Stimulated activated CD4-positive, alpha-beta T cell treated with anti-CD3 and anti-CD28 coated beads, Interleukin-12 subunit alpha, Interleukin-12 subunit beta, amount 100 ng/mL, for 24 hours (primary cell): Measurements from ENCODE around the gene SP140.
"Not testable (repeated sequence)": the region's sequence is repeated elsewhere in the genome, so short reads cannot be mapped to it uniquely, and the experiment has no call there.

Source experiments
- DNase-seq, 2 experiments: peaks; one replicate each; pipeline ENCODE4 v3.0.0-alpha.2; 2020; ENCODE audit warnings: low read depth in 2 of 2

The SP140 gene

DNA sequence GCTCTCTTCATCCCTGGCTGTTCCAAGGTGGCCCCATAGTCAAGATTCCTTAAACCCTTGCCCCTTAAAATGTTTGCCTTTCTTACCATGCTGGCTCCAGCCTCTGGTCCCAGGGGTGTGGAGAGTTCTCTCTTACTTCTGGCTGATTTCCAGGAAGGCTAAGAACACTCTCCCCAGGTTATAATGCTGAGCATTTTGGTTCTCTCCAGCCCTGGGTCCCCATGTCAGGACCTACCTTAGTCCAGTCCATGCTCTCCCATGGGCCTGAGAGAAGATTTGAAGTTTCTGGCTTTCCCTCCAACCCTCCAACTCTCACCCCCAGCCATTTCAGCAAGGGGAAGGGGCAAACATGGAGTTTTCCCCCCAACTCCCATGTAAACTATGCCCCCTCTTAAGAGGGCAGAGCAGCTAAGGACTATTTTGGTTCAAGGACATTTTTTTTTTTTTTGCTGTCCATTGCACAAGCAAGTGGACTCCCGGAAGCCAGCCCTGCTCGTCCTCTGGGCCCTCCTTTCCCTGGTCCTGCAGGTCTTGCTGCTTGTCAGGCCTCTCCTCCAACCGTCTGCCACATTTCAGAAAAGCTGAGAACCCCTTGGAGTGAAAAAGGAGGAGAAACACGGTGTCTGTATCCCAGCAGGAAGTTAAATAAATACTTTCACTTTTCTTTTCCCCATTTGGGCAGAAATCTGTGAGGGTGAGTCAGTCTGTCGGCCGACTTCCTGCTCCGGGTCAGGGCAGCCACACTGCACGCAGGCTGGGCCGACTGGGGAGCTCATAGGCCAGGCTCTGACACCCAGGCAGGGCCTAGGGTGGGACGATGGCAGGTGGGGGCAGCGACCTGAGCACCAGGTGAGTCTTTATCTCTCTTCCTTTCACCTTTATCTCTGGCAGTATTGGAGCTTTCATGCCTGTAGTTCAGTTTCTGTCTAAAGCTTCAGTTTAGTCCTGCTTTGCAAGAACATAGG, 101.2 kb downstream of the SP140 start, which contains the start of gene SP140L:
Gene SP140L (plus strand): TSS at position 741 of the 965 bp plus-strand sequence. CDS start 77 bp downstream, at position 818.
- peak; percentile 60 to 62 for DNase-seq

DNA sequence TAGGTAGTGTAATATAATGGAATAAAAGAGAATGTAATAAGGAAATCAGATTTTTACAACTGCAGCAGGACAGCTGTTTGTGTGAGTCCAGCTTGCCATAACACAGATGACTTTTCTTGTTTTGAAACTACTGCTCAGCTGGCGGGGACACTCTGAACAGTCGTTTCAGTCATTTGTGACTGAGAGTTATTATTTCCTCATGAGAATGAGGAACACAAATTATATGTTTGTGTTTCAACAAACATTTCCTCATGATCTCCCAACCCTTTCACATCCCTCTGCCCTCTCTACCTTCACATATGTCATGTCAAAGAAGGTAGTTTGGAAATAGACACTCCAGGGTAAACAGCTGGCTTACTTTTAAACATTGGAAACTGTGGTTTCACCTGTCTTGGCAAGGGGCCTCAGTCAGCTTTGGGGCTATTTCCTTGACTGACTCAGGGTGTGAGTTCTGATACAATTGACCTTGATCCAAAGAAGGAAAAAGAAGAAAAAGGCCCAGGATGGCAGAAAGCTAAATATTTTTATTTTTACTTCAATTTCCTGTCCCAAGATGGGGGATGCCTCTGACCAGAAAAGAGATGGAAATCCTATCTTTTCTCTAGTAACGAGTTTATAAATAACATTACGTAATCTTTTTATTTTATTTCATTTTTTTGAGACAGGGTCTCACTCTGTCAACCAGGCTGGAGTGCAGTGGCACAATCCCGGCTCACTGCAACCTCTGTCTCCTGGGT, 102.0 kb downstream of the SP140 start:
- no peak for DNase-seq

DNA sequence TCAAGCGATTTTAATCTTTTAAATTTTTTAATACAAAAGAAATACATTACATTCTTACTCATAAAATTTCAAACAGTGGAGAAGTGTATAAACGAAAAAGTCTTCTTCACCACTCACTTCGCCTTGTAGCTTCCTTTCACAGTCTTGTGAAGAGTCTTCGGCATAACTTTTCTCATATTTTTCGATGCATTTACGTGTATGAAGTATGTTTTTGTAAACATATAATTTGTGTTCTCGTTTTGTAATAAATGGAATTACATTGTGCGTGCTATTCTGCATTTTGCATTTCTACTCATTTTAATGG, 102.6 kb downstream of the SP140 start:
- DNase-seq: no peak

DNA sequence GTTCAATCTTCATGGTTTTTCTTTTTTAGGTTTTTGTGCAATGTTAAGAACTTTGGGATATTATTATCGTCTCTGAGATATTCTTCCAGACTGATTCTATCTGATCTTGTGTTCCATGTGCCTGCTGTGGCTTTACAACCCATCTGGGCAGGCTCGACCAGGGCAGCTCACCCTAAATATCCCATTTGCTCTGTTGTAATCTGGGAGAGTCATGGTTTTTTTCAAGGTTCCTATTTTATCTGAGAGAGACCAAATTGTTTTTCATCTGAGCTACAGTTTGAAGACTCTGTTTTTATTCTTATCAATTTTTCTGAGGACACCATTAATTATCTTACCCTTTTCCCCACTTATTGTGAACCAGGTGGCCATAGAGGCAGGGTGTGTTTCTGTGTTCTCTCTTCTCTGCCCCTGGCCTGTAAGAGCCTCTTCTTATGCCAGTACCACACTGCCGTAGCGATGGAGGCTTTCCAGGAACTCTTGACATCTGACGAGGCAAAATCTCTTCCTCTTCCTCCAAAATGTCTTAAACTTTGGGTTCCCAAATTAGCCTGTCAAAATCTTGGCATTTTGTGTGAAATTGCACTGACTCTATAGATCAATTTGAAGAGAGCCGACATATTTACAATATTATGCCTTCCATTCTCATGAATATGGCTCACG, 104.5 kb downstream of the SP140 start:
- DNase-seq: no peak

DNA sequence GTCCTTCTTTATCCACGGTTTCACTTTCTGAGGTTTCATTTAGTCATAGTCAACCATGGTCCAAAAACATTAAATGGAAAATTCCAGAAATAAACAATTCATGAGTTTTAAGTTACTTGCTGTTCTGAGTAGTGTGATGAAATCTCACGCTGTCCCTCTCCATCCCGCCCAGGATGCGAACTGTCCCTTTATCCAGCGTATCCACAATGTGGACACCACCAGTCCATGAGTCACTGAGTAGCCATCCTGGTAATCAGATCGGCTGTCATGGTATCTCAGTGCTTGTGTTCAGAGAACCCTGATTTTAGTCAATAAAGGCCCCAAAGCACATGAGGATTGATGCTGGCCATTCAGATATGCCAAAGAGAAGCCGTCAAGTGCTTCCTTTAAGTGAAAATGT, 105.2 kb downstream of the SP140 start:
- DNase-seq: no peak

DNA sequence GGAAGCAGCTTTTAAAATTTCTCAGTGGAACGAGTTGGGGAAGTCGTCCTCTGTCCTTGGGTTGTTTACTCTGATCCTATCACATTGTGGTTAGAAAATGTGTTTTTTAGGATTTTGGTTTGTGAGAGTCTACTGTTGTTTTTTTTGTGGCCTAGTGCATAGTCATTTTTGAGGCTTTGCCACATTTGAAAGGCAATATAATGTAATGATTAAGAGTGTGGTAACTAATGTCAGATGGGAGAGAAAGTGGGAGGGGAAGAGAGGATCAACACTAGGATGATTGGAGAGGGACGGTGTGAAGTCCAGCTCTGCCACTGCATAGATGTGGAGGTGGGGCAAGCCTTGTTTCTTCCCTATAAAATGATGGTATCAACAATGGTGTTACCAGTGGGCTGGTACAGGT, 109.9 kb downstream of the SP140 start:
- DNase-seq: no peak

DNA sequence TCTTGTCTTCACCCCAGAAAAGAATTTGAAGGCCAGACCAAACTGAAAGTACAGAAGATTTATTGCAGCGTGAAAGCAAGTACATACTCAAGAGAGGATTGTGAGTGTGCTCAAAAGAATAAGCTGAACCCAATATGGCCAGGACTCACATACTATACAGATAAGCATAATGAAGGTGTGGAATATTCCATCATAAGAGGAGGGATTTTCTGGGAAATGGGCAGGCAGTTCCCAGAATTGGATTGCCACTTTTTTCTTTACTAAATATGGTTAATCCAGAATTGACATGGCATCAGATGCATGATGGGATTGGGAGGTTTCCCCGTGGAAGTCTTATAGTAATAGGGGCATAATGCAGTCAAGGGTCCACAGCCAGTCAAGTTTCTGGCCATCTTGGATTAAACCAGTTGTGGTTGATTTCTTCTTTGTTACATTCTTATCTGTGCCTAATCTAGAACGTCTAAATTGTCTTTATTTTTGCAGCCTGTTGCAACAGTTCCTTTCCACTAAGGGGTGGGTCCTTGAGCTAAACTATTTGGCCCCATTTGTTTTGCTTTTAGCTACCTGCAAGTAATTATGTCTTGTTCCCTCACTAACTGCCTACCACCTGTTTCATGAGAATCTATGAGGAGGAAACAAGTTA, 110.4 kb downstream of the SP140 start:
- DNase-seq: no peak

DNA sequence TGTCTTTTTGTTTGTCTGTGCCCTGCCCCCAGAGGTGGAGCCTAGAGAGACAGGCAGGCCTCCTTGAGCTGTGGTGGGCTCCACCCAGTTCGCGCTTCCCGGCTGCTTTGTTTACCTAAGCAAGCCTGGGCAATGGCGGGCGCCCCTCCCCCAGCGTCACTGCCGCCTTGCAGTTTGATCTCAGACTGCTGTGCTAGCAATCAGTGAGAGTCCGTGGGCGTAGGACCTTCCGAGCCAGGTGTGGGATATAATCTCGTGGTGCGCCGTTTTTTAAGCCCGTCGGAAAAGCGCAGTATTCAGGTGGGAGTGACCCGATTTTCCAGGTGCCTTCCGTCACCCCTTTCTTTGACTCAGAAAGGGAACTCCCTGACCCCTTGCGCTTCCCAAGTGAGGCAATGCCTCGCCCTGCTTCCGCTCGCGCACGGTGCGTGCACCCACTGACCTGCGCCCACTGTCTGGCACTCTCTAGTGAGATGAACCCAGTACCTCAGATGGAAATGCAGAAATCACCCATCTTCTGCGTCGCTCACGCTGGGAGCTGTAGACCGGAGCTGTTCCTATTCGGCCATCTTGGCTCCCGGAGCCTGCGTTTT, 116.5 kb downstream of the SP140 start:
- not testable (repeated sequence) for DNase-seq

DNA sequence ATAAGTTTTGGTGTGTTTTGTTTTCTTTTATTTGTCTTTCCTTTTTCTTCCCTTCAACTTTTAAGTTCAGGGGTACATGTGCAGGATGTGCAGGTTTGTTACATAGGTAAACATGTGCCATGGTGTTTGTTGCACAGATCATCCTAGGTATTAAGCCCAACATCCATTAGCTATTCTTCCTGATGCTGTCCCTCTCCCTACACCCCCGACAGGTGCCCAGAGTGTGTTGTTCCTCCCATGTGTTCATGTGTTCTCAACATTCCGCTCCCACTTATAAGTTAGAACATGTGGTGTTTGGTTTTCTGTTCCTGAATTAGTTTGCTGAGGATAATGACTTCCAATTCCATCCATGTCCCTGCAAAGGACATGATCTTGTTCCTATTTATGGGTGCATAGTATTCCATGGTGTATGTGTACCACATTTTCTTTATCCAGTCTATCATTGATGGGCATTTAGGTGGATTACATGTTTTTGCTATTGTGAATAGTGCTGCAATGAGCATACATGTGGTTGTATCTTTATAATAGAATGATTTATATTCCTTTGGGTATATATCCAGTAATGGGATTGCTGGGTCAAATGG, 117.6 kb downstream of the SP140 start:
- not testable (repeated sequence) for DNase-seq

DNA sequence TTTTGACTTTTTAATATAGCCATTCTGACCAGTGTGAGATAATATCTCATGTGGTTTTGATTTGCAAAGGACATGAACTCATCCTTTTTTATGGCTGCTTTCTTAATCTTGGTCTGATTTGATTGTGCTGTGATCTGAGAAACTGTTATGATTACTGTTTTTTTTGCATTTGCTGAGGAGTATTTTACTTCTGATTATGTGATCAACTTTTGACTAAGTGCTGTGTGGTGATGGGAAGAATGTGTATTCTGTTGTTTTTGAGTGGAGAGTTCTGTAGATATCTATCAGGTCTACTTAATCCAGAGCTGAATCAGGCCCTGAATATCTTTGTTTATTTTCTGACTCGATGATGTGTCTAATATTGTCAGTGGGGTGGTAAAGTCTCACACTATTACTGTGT, 118.2 kb downstream of the SP140 start:
- no peak for DNase-seq

DNA sequence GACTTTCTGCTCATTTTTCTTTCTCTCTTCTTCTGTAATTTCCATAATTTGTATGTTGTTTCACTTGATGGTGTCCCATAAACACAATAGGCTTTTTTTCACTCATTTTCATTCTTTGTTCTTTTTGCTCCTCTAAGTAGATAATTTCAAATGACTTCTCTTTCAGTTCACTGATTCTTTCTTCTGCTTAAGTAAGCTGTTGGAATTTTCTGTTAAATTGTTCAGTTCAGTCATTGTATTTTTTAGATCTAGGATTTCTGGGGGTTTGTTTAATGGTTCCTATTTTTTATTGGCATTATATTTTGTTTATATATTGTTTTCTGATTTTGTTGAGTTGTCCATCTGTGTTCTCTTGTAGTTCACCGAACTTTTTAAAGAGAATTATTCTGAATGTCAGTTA, 120.9 kb downstream of the SP140 start:
- no peak for DNase-seq

DNA sequence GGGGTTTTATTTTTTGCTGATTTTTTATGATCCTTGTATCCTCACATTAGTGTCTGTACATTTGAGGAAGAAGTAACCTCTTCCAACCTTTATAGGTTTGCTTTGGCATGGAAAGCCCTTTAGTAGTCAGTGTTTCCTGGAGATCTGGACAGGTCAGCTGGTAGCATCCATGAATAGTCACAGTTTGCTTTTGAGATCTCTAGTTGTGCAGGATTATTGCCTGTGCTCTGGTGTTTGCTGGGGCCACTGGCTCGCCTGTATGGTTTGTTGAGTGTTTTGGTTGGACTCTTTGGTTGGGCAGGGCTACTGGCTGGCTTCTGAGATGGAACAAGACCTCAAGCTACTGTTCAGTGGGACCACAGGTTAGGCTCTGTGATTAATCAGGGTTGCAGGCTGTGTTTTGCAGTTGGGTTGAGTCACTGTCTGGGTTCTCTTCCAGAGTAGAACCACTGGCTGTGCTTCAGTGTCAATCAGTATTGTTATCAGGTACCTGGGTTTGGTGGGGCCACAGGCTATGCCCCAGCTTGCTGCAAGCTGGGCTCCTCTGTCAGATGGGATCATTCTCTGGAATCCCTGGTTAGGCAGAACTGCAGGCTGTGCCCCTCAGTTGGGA, 121.5 kb downstream of the SP140 start:
- DNase-seq: no peak

DNA sequence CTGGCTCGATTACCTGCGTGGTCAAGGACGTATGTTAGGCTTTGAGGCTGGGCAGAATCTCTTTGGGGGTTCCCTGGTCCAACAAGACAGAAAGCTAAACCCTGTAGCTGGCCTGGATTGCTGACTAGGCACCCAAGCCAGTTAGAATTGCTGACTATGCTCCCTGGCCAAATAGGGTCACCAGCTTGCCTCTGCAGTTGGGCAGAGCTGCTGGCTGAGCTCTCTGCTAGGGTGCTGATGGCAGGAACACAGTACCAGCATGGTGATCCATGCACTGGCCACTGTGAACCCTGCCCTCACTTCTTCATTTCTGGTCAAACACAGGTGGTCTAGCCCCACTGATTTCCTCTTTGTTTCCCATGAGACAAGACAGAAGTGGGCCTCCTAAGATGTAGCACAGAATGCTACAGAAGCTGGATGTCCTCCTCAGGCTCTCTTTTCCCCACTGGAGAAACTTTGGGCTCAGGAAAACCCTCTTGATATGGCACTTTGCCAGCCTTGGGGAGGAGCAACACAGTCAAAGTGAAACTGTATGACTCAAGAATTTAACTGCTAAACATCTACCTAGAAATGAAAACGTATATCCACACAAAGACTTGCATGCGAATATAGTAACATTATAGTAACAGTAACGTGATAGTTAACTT, 122.2 kb downstream of the SP140 start:
- peak in 1 of 2 experiments; percentile 17 for DNase-seq

DNA sequence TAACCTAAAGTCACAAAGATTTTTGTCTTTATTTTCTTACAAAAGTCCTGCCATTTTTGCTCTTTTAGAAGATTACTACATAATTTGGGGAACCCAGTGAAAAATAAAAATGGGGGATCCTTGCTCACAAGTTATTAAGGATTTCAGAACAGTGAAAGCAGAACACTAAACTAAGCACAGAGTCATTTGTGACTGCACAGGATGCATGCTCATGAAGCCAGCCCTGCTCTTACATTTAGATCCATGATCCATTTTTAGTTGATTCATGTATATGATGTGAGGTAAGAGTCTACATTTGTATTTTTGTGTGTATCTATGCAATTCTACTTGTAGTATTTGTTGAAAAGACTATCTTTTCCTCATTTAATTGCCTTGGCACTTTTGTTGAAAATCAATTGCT, 123.3 kb downstream of the SP140 start:
- DNase-seq: no peak

DNA sequence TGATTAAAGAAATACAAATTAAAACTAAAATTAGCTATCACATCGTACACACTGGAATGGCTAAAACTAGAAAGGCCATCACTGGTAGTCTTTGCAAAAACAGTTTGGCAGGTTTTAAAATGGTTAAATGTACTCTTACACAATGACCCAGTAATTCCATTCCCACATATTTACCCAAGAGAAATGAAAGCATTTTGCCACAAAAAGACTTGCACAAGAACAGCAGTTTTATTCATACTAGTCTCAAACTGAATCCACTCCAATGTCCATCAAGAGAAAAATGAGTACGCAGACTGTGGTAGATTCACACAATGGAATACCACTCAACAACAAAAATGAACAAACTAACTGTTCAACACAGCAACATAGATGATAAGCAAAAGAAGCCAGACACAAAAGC, 130.5 kb downstream of the SP140 start:
- DNase-seq: no peak

DNA sequence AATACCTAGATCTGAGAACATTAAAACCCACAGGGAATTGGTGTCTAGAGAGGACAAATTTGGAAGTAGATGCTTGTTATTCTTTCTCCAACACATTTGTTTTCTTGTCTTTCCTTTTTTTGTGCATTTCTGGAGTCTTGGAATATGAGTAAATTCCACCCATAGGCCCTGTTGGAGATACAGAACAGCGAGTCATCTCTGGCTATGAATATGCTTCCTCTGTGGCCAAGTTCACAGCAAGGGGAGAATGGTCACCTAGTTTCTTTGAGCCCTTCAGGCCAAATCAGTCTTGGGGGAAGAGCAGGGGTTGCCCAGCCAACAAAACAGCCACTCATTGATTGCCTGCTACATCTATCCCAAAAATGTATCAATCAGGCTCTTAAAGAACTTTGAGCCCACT, 132.8 kb downstream of the SP140 start:
- DNase-seq: no peak

DNA sequence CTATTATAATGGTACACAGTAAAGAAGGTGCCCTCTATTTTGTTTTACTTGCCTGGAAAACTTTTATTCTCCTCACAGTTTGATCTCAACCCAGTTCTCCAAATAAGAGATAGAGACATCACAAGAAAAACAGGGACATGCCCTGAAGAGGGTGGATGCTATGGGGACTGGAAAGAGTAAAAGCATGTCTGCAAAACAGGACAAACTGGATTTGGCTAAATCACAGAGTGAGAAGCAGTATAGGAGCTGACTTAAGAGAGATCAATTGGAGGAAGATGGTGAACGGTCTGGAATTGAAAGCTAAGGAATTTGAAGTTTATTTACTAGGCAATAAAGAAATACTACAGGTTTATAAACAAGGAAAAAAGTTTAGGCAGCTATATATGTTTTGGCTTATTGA, 134.5 kb downstream of the SP140 start:
- no peak for DNase-seq

DNA sequence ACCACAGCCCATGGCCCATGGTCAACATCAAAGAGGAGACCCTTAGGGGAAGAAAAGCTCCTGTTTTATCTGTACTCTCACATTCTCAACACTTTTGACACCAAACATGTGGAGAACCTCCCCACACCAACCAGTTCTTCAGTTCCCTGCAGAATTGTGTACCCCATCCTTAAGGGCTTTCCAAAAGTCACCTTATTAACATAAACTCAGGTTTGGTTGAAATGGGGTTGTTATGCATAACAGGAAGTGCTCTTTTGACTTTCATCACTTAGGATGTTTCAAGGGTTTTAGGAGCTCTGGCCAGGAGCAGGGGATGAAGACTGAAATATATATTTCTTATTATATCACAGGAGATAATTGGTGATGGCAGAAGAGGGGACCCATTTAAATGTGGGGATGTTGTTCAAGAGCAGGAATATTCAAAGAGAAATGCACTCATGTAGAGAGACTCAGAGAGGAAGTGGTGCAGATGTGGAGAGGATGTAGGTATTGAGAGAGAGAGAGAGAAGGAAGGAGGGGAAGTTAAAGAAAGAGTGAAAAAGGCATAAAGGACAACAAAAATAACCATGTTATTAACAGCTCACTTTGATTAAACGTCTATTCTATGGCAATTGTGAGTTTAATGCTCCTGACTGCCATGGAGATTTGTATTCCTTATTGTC, 136.6 kb downstream of the SP140 start:
- no peak for DNase-seq
